Parathyroid adenoma (tissue), 2 donors: ENCODE measurements around the gene SEMA6A.

Experiments used
- H2AFZ ChIP-seq: fragments of 300-600 bp; sonication (generic); one replicate; pipeline ENCODE4 v1.7.0; 2017; ENCODE audit warnings: antibody characterized with exemption, mild to moderate bottlenecking
- H3K27ac ChIP-seq: fragments of 300-600 bp; sonication (generic); one replicate; pipeline ENCODE4 v1.7.0; 2017
- H3K27me3 ChIP-seq: fragments of 300-600 bp; sonication (generic); one replicate; pipeline ENCODE4 v1.7.0; 2017; ENCODE audit warnings: low read length; ENCODE audit not compliant: control insufficient read depth, insufficient read depth
- H3K36me3 ChIP-seq: fragments of 300-600 bp; sonication (generic); one replicate; pipeline ENCODE4 v1.7.0; 2017; ENCODE audit warnings: low read length; ENCODE audit not compliant: control insufficient read depth, insufficient read depth
- H3K4me1 ChIP-seq: fragments of 300-600 bp; sonication (generic); one replicate; pipeline ENCODE4 v1.7.0; 2017; ENCODE audit warnings: control low read depth
- H3K4me2 ChIP-seq: fragments of 300-600 bp; sonication (generic); one replicate; pipeline ENCODE4 v1.7.0; 2017; ENCODE audit warnings: low read length
- H3K4me3 ChIP-seq: fragments of 300-600 bp; sonication (generic); one replicate; pipeline ENCODE4 v1.7.0; 2017; ENCODE audit warnings: low read depth, low read length
- H3K79me2 ChIP-seq: fragments of 300-600 bp; sonication (generic); one replicate; pipeline ENCODE4 v1.7.0; 2017; ENCODE audit warnings: control low read depth
- H3K9ac ChIP-seq: fragments of 300-600 bp; sonication (generic); one replicate; pipeline ENCODE4 v1.7.0; 2017; ENCODE audit warnings: mild to moderate bottlenecking
- H3K9me3 ChIP-seq: fragments of 300-600 bp; sonication (generic); one replicate; pipeline ENCODE4 v1.7.0; 2017; ENCODE audit warnings: low read length; ENCODE audit not compliant: control insufficient read depth
- TF ChIP-seq, protein P1 (sequence below): fragments of 300-600 bp; sonication (generic); IDR thresholded peaks from one replicate; pipeline ENCODE4 v1.7.0; 2017; ENCODE audit warnings: antibody characterized with exemption, mild to moderate bottlenecking
- donor health status: primary hyperparathyroidism.

The SEMA6A gene

GRCh38 chr5:116522356-116523136, 52.1 kb downstream of the SEMA6A start:
- Histone ChIP-seq H3K27ac (no peak overlapping the region), H3K9me3 (no peaks in the 10 kb centered on the region), H3K36me3 (no peaks in the 10 kb centered on the region), H2AFZ (no peak overlapping the region), H3K4me2 (no peak overlapping the region), H3K27me3 (no peaks in the 10 kb centered on the region), H3K9ac (no peak overlapping the region), H3K4me1 (no peaks in the 10 kb centered on the region), H3K4me3 (no peak overlapping the region), H3K79me2 (no peaks in the 10 kb centered on the region)
- TF ChIP-seq, protein P1, sequence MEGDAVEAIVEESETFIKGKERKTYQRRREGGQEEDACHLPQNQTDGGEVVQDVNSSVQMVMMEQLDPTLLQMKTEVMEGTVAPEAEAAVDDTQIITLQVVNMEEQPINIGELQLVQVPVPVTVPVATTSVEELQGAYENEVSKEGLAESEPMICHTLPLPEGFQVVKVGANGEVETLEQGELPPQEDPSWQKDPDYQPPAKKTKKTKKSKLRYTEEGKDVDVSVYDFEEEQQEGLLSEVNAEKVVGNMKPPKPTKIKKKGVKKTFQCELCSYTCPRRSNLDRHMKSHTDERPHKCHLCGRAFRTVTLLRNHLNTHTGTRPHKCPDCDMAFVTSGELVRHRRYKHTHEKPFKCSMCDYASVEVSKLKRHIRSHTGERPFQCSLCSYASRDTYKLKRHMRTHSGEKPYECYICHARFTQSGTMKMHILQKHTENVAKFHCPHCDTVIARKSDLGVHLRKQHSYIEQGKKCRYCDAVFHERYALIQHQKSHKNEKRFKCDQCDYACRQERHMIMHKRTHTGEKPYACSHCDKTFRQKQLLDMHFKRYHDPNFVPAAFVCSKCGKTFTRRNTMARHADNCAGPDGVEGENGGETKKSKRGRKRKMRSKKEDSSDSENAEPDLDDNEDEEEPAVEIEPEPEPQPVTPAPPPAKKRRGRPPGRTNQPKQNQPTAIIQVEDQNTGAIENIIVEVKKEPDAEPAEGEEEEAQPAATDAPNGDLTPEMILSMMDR = no peak

GRCh38 chr5:116521173-116521872, 53.3 kb downstream of the SEMA6A start:
- TF ChIP-seq, protein P1 = no peak
- H2AFZ ChIP-seq = no peak overlapping the region
- H3K9me3 ChIP-seq = no peaks in the 10 kb centered on the region
- no peaks in the 10 kb centered on the region for H3K36me3 ChIP-seq
- no peak overlapping the region for H3K9ac ChIP-seq
- no peaks in the 10 kb centered on the region for H3K27me3 ChIP-seq
- no peak overlapping the region for H3K27ac ChIP-seq
- no peaks in the 10 kb centered on the region for H3K79me2 ChIP-seq
- H3K4me3 ChIP-seq = no peak overlapping the region
- H3K4me2 ChIP-seq = no peak overlapping the region
- no peaks in the 10 kb centered on the region for H3K4me1 ChIP-seq

- Histone ChIP-seq H3K4me3 (no peak overlapping the region), H3K4me2 (no peak overlapping the region), H3K27me3 (no peaks in the 10 kb centered on the region), H3K9ac (no peak overlapping the region), H3K27ac (no peak overlapping the region), H3K36me3 (no peaks in the 10 kb centered on the region), H3K4me1 (no peaks in the 10 kb centered on the region), H3K9me3 (no peaks in the 10 kb centered on the region), H2AFZ (no peak overlapping the region), H3K79me2 (no peaks in the 10 kb centered on the region)
- TF ChIP-seq, protein P1 = no peak
Measured at GRCh38 chr5:116520771-116521170, 53.9 kb downstream of the SEMA6A start.

DNA sequence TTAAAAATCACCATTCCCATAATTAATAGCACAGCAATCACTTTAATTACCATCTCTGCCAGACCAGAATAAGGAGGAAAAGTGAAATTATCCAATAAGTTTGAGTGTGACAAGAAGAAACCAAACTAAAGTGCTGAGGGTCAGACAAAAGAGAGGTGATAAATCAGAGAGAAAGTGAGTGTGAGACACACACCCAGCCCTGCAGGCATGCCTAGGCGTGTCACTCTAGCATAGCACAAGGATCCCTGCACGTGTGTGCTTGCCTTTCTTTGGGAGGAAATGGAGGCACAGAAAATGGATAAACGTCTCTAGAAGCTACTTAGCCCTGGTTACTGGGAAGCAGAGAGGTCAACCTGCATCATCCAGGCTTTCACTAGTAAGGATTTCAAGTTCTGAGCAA, 56.2 kb downstream of the SEMA6A start:
- H3K79me2 ChIP-seq = no peaks in the 10 kb centered on the region
- H2AFZ ChIP-seq = no peak overlapping the region
- no peak overlapping the region for H3K27ac ChIP-seq
- H3K4me3 ChIP-seq = no peak overlapping the region
- TF ChIP-seq, protein P1 = no peak
- no peaks in the 10 kb centered on the region for H3K36me3 ChIP-seq
- H3K9ac ChIP-seq = no peak overlapping the region
- H3K4me2 ChIP-seq = no peak overlapping the region
- H3K27me3 ChIP-seq = no peaks in the 10 kb centered on the region
- no peaks in the 10 kb centered on the region for H3K4me1 ChIP-seq
- H3K9me3 ChIP-seq = no peaks in the 10 kb centered on the region
